MM.1S (cell line): ENCODE measurements around the gene PHF21A.

ENCODE experiments used
- DNase-seq: peaks from one replicate; pipeline ENCODE4 v3.0.0-alpha.2; 2015
- H2AFZ ChIP-seq: fragments of 300-600 bp; sonication (generic); 2 replicates; pipeline ENCODE4 v1.6.0; 2016; ENCODE audit warnings: antibody characterized with exemption, low read length
- H3F3A ChIP-seq: fragments of 300-600 bp; sonication (generic); 2 replicates; pipeline ENCODE4 v1.6.1; 2016; ENCODE audit warnings: mild to moderate bottlenecking, antibody characterized with exemption, low read length, moderate library complexity, mixed read lengths; ENCODE audit not compliant: insufficient read depth
- H3K27ac ChIP-seq: fragments of 300-600 bp; sonication (generic); 2 replicates; pipeline ENCODE4 v1.5.1; 2016; ENCODE audit warnings: mild to moderate bottlenecking, low read length
- H3K27me3 ChIP-seq: fragments of 300-600 bp; sonication (generic); replicated peaks from 2 replicates; pipeline ENCODE4 v1.6.0; 2016; ENCODE audit warnings: low read length; ENCODE audit not compliant: insufficient read depth
- H3K36me3 ChIP-seq: fragments of 300-600 bp; sonication (generic); replicated peaks from 2 replicates; pipeline ENCODE4 v1.6.1; 2016; ENCODE audit warnings: mild to moderate bottlenecking, low read length, mixed read lengths; ENCODE audit not compliant: insufficient read depth
- H3K4me1 ChIP-seq: fragments of 300-600 bp; sonication (generic); 2 replicates; pipeline ENCODE4 v1.6.1; 2016; ENCODE audit warnings: low read length, mixed read lengths
- H3K4me2 ChIP-seq: fragments of 300-600 bp; sonication (generic); 2 replicates; pipeline ENCODE4 v1.6.0; 2016; ENCODE audit warnings: low read depth, low read length
- H3K4me3 ChIP-seq: fragments of 300-600 bp; sonication (generic); 2 replicates; pipeline ENCODE4 v1.5.1; 2016; ENCODE audit warnings: low read length, mixed read lengths
- H3K79me2 ChIP-seq: fragments of 300-600 bp; sonication (generic); 2 replicates; pipeline ENCODE4 v1.6.1; 2016; ENCODE audit warnings: mixed run types, low read length, mixed read lengths
- H3K9ac ChIP-seq: fragments of 300-600 bp; sonication (generic); 2 replicates; pipeline ENCODE4 v1.6.1; 2016; ENCODE audit warnings: low read length, mixed read lengths
- H3K9me2 ChIP-seq: fragments of 300-600 bp; sonication (generic); replicated peaks from 2 replicates; pipeline ENCODE4 v1.6.1; 2016; ENCODE audit warnings: mild to moderate bottlenecking, low read length, mixed read lengths; ENCODE audit not compliant: insufficient read depth
- H3K9me3 ChIP-seq: fragments of 300-600 bp; sonication (generic); replicated peaks from 2 replicates; pipeline ENCODE4 v1.6.1; 2016; ENCODE audit warnings: mild to moderate bottlenecking, low read length, mixed read lengths; ENCODE audit not compliant: insufficient read depth
- H4K20me1 ChIP-seq: fragments of 300-600 bp; sonication (generic); 2 replicates; pipeline ENCODE4 v1.6.1; 2016; ENCODE audit warnings: mild to moderate bottlenecking, low read length, moderate library complexity, mixed read lengths; ENCODE audit not compliant: insufficient read depth
- EZH2 ChIP-seq: fragments of 300-600 bp; sonication (generic); optimal IDR thresholded peaks from 2 replicates; pipeline ENCODE3; 2017; ENCODE audit warnings: low read depth, mild to moderate bottlenecking, antibody characterized with exemption, low read length, mixed read lengths
- EZH2phosphoT487 ChIP-seq: fragments of 300-600 bp; sonication (generic); IDR thresholded peaks from 2 replicates; pipeline ENCODE4 v1.6.1; 2018; ENCODE audit warnings: antibody characterized with exemption, low read length
- TF ChIP-seq, protein P1 (sequence below): fragments of 300-600 bp; sonication (generic); IDR thresholded peaks from 2 replicates; pipeline ENCODE4 v1.5.1; 2016; ENCODE audit warnings: antibody characterized with exemption, low read length, mixed read lengths

Gene PHF21A

DNA sequence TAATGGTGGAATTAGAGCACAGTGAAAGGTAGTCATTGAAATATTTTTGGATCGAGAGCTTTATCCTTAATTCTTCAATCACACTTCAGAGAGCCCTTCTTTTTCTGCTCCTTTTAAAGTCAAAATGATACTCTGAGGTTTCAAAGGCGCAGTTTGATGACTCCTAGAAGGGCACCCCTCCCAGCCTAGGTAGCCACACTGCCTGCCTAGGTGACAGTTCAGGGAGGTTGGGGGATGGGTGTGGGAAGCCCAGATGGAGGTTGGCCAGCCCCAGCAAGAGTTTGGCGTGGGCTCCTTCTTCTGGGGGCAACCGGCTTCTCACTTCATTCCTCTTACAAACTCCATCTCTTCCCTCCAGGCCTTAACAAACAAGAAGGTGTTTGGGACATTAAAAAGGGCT, 28.6 kb upstream of the PHF21A start:
- Histone ChIP-seq H3F3A (no peaks in the 10 kb centered on the region), H3K4me3 (no peak overlapping the region), H3K79me2 (no peaks in the 10 kb centered on the region), H3K9ac (no peak overlapping the region), H3K27me3 (no peaks in the 10 kb centered on the region), H4K20me1 (no peaks in the 10 kb centered on the region), H3K27ac (no peak overlapping the region), H3K4me1 (no peaks in the 10 kb centered on the region), H3K4me2 (no peak overlapping the region), H3K36me3 (no peaks in the 10 kb centered on the region), H3K9me3 (no peaks in the 10 kb centered on the region), H2AFZ (no peak overlapping the region), H3K9me2 (no peaks in the 10 kb centered on the region)
- TF ChIP-seq EZH2phosphoT487 = no peak
- TF ChIP-seq, protein P1, sequence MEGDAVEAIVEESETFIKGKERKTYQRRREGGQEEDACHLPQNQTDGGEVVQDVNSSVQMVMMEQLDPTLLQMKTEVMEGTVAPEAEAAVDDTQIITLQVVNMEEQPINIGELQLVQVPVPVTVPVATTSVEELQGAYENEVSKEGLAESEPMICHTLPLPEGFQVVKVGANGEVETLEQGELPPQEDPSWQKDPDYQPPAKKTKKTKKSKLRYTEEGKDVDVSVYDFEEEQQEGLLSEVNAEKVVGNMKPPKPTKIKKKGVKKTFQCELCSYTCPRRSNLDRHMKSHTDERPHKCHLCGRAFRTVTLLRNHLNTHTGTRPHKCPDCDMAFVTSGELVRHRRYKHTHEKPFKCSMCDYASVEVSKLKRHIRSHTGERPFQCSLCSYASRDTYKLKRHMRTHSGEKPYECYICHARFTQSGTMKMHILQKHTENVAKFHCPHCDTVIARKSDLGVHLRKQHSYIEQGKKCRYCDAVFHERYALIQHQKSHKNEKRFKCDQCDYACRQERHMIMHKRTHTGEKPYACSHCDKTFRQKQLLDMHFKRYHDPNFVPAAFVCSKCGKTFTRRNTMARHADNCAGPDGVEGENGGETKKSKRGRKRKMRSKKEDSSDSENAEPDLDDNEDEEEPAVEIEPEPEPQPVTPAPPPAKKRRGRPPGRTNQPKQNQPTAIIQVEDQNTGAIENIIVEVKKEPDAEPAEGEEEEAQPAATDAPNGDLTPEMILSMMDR = no peak
- TF ChIP-seq EZH2 = no peak
- no peak for DNase-seq

- Histone ChIP-seq H3K9ac (no peak overlapping the region), H3K9me3 (no peaks in the 10 kb centered on the region), H3K9me2 (no peaks in the 10 kb centered on the region), H3F3A (no peaks in the 10 kb centered on the region), H2AFZ (no peak overlapping the region), H3K27ac (no peak overlapping the region), H3K27me3 (no peaks in the 10 kb centered on the region), H3K4me2 (no peak overlapping the region), H4K20me1 (no peaks in the 10 kb centered on the region), H3K4me1 (no peaks in the 10 kb centered on the region), H3K36me3 (no peaks in the 10 kb centered on the region), H3K79me2 (no peaks in the 10 kb centered on the region), H3K4me3 (no peak overlapping the region)
- no peak for DNase-seq
- TF ChIP-seq EZH2phosphoT487 (no peak), EZH2 (no peak)
- TF ChIP-seq, protein P1 = no peak
Measured at GRCh38 chr11:46149342-46149741, 28.1 kb upstream of the PHF21A start.

DNA sequence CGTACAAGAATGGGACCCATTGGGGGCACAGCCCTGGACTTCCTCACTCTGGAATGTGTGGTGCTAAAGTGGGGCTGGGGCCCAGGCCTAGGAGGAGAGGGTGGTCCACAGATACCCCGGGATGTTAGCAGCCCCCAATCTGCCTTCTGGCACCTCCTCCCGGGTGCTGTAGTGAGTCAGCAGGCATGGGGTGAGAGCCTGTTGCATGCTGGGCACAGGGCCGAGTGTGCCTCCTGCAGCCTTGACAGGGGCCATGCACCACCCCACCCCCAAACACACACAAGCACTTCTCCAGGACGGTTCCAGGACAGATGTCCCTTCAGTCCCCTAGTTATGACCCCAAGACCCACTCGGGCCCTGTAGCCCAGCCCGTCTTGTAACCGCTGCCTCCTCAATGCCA, 23.5 kb upstream of the PHF21A start:
- Histone ChIP-seq H3K9ac (no peak overlapping the region), H3K36me3 (no peaks in the 10 kb centered on the region), H3K27ac (no peak overlapping the region), H3K4me3 (no peak overlapping the region), H3K4me1 (no peaks in the 10 kb centered on the region), H3K4me2 (no peak overlapping the region), H3F3A (no peaks in the 10 kb centered on the region), H3K9me2 (no peaks in the 10 kb centered on the region), H3K9me3 (no peaks in the 10 kb centered on the region), H3K79me2 (no peaks in the 10 kb centered on the region), H2AFZ (no peak overlapping the region), H4K20me1 (no peaks in the 10 kb centered on the region), H3K27me3 (no peaks in the 10 kb centered on the region)
- DNase-seq = no peak
- TF ChIP-seq, protein P1 = no peak
- TF ChIP-seq EZH2phosphoT487 = no peak
- TF ChIP-seq EZH2 = no peak
